ENCODE results near the gene PTCSC3.
"Not testable (repeated sequence)": the region's sequence is repeated elsewhere in the genome, so short reads cannot be mapped to it uniquely, and the experiment has no call there.

The PTCSC3 gene

GRCh38 chr14:36173161-36173560, 3.4 kb downstream of the PTCSC3 start:
- no peak for DNase-seq (ENCODE audit: low spot score)

GRCh38 chr14:36171607-36172006, 4.9 kb downstream of the PTCSC3 start:
- DNase-seq (ENCODE audit: low spot score): no peak

GRCh38 chr14:36167431-36167830, 9.1 kb downstream of the PTCSC3 start:
- DNase-seq (ENCODE audit: low spot score): no peak

GRCh38 chr14:36163451-36163850, 13.1 kb downstream of the PTCSC3 start:
- no peak for DNase-seq (ENCODE audit: low spot score)

- DNase-seq (ENCODE audit: low spot score): no peak
Observed at GRCh38 chr14:36162267-36162666, 14.3 kb downstream of the PTCSC3 start.

- DNase-seq (ENCODE audit: low spot score): no peak
Observed at GRCh38 chr14:36161776-36162175, 14.7 kb downstream of the PTCSC3 start.

GRCh38 chr14:36151335-36151734, 25.2 kb downstream of the PTCSC3 start:
- DNase-seq (ENCODE audit: low spot score): no peak

GRCh38 chr14:36134038-36134437, 42.5 kb downstream of the PTCSC3 start:
- DNase-seq (ENCODE audit: low spot score): no peak

- DNase-seq (ENCODE audit: low spot score): no peak
Observed at GRCh38 chr14:36132826-36133225, 43.7 kb downstream of the PTCSC3 start.

- no peak for DNase-seq (ENCODE audit: low spot score)
Observed at GRCh38 chr14:36130186-36130585, 46.3 kb downstream of the PTCSC3 start.

GRCh38 chr14:36129181-36129580, 47.3 kb downstream of the PTCSC3 start:
- no peak for DNase-seq (ENCODE audit: low spot score)

- no peak for DNase-seq (ENCODE audit: low spot score)
Observed at GRCh38 chr14:36113341-36113740, 63.2 kb downstream of the PTCSC3 start.

- no peak for DNase-seq (ENCODE audit: low spot score)
Observed at GRCh38 chr14:36111822-36112583, 64.5 kb downstream of the PTCSC3 start.

GRCh38 chr14:36105401-36105800, 71.1 kb downstream of the PTCSC3 start:
- DNase-seq (ENCODE audit: low spot score): peak; percentile 4

GRCh38 chr14:36104258-36104657, 72.3 kb downstream of the PTCSC3 start:
- not testable (repeated sequence) for DNase-seq (ENCODE audit: low spot score)

- no peak for DNase-seq (ENCODE audit: low spot score)
Observed at GRCh38 chr14:36099619-36100018, 76.9 kb downstream of the PTCSC3 start.

GRCh38 chr14:36097356-36097755, 79.2 kb downstream of the PTCSC3 start:
- DNase-seq (ENCODE audit: low spot score): no peak

- peak; percentile 8 for DNase-seq (ENCODE audit: low spot score)
Observed at GRCh38 chr14:36096090-36096489, 80.4 kb downstream of the PTCSC3 start.

- DNase-seq (ENCODE audit: low spot score): no peak
Observed at GRCh38 chr14:36094963-36095362, 81.6 kb downstream of the PTCSC3 start.

- no peak for DNase-seq (ENCODE audit: low spot score)
Observed at GRCh38 chr14:36091096-36091495, 85.4 kb downstream of the PTCSC3 start.

GRCh38 chr14:36087411-36087810, 89.1 kb downstream of the PTCSC3 start:
- DNase-seq (ENCODE audit: low spot score): no peak

- DNase-seq (ENCODE audit: low spot score): no peak
Observed at GRCh38 chr14:36086629-36087395, 89.7 kb downstream of the PTCSC3 start.

- DNase-seq (ENCODE audit: low spot score): no peak
Observed at GRCh38 chr14:36085861-36086260, 90.7 kb downstream of the PTCSC3 start.
